Thymus (tissue), 11 donors: ENCODE measurements around the gene HOOK2. TPM values are rescaled to one million over a fixed set of nuclear protein-coding genes. Genes with fewer than 3 reads are reported as not detected.

Experiments used
- DNase-seq, 9 donors: peaks; one replicate each; pipeline ENCODE4 v3.0.0-alpha.2; 2013; ENCODE audit warnings: low spot score in 9 of 9, low read depth in 6 of 9, missing footprints in 1 of 9
- H3K27ac ChIP-seq, 2 donors: one replicate each; pipeline ENCODE4 v1.5.1; 2013; ENCODE audit warnings: control low read depth in 1 of 2, low read depth in 1 of 2, low read length in 1 of 2, mild to moderate bottlenecking in 1 of 2, moderate library complexity in 1 of 2
- H3K27me3 ChIP-seq, 2 donors: one replicate each; pipeline ENCODE4 v1.5.1; 2013; ENCODE audit warnings: low read length in 1 of 2; ENCODE audit not compliant: control insufficient read depth in 2 of 2, insufficient read depth in 1 of 2
- H3K36me3 ChIP-seq, 2 donors: one replicate each; pipeline ENCODE4 v1.5.1; 2013; ENCODE audit warnings: low read length in 1 of 2, mild to moderate bottlenecking in 1 of 2, moderate library complexity in 1 of 2; ENCODE audit not compliant: control insufficient read depth in 2 of 2, insufficient read depth in 2 of 2
- H3K4me1 ChIP-seq, 2 donors: one replicate each; pipeline ENCODE4 v1.5.1; 2013; ENCODE audit warnings: low read length in 2 of 2; ENCODE audit not compliant: control insufficient read depth in 2 of 2, insufficient read depth in 2 of 2
- H3K4me3 ChIP-seq, 2 donors: one replicate each; pipeline ENCODE4 v1.5.1; 2013; ENCODE audit warnings: low read length in 2 of 2, control low read depth in 1 of 2, mild to moderate bottlenecking in 1 of 2
- H3K9me3 ChIP-seq, 2 donors: one replicate each; pipeline ENCODE4 v1.5.1; 2013; ENCODE audit warnings: low read length in 1 of 2, mild to moderate bottlenecking in 1 of 2; ENCODE audit not compliant: control insufficient read depth in 2 of 2, insufficient read depth in 1 of 2
- WGBS: extraction: QIAGEN DNeasy Blood & Tissue Kit; methylation state at CpG from one replicate; pipeline ENCODE4 v1.1.7; 2013; 5-methylcytosine and 5-hydroxymethylcytosine counted together
- polyA plus RNA-seq: library from polyadenylated mRNA; stranded (reverse); fragments of 200-250 nt; gene quantifications from one replicate; pipeline ENCODE4 v1.2.3, GENCODE V29; 2013
- total RNA-seq: library from RNA; stranded (reverse); fragments of 120-200 nt; gene quantifications from one replicate; pipeline ENCODE4 v1.2.4, GENCODE V29; 2013
- donor health status: healthy.

The HOOK2 gene
- total and polyA plus RNA-seq, 2 donors, result 8.7 to 36.4 TPM

DNA sequence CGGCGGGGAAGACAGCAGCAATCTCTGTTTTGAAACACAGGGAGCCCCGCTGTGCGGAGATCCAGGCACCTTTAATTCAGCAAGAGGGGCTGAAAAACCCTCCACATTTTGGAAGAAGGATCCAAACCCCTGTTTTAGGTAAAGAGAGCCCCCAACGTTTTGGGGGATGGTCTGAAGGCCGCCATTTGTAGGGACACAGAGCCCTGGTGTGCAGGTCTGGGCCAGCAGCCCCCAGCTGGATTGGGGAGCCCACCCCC lies 3.5 kb upstream of the HOOK2 start:
- H3K27ac ChIP-seq, result peak overlapping the region; percentile 90 to 92
- H3K9me3 ChIP-seq, result no peaks in the 10 kb centered on the region
- WGBS, result 74% methylated on average over 6 of the region's 6 CpGs
- DNase-seq, result no peak
- peak overlapping the region in 1 of 2 donors; percentile 73 for H3K4me3 ChIP-seq
- no peaks in the 10 kb centered on the region for H3K36me3 ChIP-seq
- peaks cover 19 to 66% of the 10 kb centered on the region in 2 donors for H3K4me1 ChIP-seq
- H3K27me3 ChIP-seq, result no peaks in the 10 kb centered on the region

DNA sequence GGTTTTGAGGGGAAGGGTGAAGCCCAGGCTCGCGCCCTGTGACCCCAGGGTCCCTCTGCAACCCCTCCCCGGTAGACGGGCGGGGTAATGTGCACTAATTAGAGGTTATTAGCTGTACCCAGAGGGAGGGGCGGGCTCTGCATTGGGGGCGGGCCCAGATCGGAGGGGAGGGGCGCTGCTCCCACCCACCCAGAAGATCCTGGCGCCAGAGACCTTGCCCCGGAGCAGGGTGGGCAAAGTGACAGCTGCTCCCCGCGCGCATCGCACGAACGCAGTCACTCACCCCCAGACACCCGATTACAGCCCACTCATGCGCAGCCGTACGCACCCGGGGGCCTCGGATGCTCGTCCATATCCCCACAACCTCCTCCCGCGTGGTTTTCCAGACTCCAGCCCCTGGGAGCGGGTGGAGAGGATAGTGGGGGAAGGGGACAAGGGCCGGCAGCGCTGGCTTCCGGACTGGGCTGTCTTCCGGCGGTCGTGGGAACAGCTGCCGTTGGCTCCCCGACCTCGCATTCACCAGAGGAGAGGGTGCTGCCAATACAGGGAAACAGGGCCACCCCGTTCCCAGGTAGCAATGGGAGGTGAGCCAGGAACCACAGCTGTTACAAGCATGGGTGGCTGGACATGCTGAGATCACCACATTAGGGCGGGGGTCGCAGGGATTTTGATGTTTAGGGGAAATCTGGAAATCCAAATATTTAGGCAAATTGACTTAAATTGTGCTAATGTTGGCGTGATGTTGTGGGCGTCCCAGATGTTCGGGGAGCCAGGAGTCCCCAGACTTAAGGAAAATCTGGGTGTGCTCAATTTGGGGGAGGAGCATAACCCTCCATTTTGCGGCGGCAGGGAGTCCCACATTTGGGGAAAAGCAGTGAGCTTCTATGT lies 2.9 kb upstream of the HOOK2 start:
- Histone ChIP-seq H3K27ac (peak overlapping the region; percentile 90 to 92), H3K36me3 (no peaks in the 10 kb centered on the region), H3K4me3 (peak overlapping the region; percentile 73 to 74), H3K27me3 (no peaks in the 10 kb centered on the region), H3K4me1 (peaks cover 15 to 61% of the 10 kb centered on the region in 2 donors), H3K9me3 (no peaks in the 10 kb centered on the region)
- 6% methylated on average over 44 of the region's 44 CpGs for WGBS
- DNase-seq, result peak in 2 of 9 donors; percentile 46 to 62

DNA sequence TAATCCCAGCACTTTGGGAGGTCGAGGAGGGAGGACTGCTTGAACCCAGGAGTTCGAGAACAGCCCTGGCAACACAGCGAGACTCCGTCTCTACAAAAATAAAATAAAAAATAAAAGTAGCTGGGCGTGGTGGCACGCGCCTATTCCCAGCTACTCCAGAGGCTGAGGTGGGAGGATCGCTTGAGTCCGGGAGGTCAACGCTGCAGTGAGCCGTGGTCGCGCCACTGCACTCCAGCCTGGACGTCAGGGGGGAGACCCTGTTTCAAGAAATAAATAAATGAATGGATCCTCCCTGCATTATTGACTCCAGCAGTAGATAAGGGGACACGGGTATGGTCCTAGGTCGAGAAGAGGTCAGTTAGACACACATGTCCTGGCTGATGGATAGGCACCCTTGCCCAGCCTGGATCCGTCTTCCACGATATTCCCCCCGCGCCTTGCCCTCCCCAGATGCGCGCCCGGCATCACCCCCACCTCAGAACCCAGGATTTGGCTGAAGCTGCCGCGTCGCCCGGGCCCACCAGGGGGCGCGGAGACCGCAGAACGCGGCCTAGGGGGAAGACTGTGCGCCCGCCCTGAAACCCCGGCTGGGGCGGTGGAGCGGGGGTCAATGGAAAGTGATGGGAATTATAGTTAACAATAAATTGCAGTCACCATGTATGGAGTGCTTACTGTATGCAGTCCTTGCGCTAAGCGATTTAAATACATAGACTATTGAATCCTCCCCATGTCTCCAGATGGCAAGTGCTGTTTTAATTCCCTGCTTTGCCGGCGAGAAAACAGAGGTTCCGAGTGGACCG lies 2.1 kb upstream of the HOOK2 start:
- Histone ChIP-seq H3K27me3 (peaks cover 0 to 5% of the 10 kb centered on the region in 2 donors), H3K27ac (peak overlapping the region; percentile 90 to 92), H3K4me1 (peaks cover 11 to 53% of the 10 kb centered on the region in 2 donors), H3K36me3 (no peaks in the 10 kb centered on the region), H3K9me3 (no peaks in the 10 kb centered on the region), H3K4me3 (peak overlapping the region; percentile 73 to 74)
- 15% methylated on average over 43 of the region's 43 CpGs for WGBS
- peak in 5 of 9 donors; percentile 61 to 84 (median 76) for DNase-seq

DNA sequence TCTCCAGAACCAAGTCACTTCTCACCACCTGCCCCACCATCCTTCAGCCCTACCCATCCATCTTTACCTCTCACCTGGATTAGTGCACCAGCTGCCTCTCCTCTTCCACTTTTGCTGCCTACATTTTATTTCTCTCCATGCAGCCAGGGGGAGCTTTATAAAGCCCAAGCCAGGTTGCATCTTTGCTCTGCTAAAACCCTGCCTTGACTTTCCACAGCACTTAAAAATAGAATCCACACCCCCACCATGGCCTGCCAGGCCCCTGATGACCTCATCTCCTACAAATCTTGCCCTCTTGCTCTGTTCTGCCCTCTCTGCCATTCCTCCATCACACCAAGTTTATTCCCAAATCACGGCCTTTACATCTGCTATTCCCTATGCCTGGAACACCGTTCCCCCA lies 1.8 kb downstream of the HOOK2 start:
- DNase-seq, result peak in 1 of 9 donors; percentile 35
- WGBS, result over 99% methylated on average over 2 of the region's 2 CpGs
- no peak overlapping the region for H3K27ac ChIP-seq
- H3K27me3 ChIP-seq, result peaks cover 0 to 15% of the 10 kb centered on the region in 2 donors
- no peaks in the 10 kb centered on the region for H3K36me3 ChIP-seq
- peaks cover 9 to 42% of the 10 kb centered on the region in 2 donors for H3K4me1 ChIP-seq
- peaks cover 0 to 4% of the 10 kb centered on the region in 2 donors for H3K9me3 ChIP-seq
- H3K4me3 ChIP-seq, result no peak overlapping the region

DNA sequence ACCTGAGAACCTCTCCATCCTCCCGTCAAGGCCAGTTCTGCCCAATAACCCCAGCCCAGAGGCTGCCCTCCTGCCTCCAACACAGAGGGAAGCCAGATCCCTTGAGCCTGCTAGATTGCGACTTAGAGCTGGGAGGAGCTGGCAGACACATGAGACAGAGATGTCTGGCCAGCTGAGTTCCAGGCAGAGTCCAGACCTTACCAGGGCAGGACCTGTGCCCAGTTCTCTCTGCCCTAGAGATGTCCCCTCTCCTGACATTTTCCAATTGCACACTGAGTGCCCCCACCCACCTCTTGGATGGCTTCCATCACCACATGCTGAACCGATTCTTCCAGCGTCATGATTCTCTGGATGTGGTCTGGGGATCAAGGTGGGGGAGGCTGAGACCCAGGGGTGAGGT lies 3.0 kb downstream of the HOOK2 start:
- Histone ChIP-seq H3K27ac (no peak overlapping the region), H3K4me1 (peaks cover 6 to 29% of the 10 kb centered on the region in 2 donors), H3K9me3 (peaks cover 0 to 4% of the 10 kb centered on the region in 2 donors), H3K36me3 (no peaks in the 10 kb centered on the region), H3K4me3 (no peak overlapping the region), H3K27me3 (peaks cover 0 to 15% of the 10 kb centered on the region in 2 donors)
- DNase-seq, result no peak
- 94% methylated on average over 4 of the region's 4 CpGs for WGBS

DNA sequence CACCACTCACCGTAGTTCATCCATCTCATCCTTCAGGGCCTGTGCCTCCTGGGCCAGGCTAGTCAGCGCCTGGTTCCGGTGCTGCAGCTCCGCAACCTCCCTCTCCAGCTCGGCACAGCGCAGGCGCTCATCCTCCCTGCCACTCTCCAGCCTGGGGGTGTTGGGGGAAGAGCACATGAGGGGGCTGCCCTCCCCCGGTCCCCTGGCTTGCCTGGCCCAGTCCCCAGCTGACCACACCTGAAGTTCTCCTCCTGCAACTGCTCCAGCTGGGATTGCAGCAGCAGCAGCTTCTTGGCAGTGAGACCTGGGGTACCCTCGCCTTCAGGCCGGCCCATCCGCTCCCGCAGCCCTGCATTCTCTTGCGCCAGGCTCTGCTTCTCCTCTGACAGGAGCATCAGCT lies 4.4 kb downstream of the HOOK2 start:
- no peak for DNase-seq
- Histone ChIP-seq H3K4me1 (peaks cover 6 to 27% of the 10 kb centered on the region in 2 donors), H3K27ac (no peak overlapping the region), H3K4me3 (no peak overlapping the region), H3K9me3 (peaks cover 0 to 4% of the 10 kb centered on the region in 2 donors), H3K36me3 (no peaks in the 10 kb centered on the region), H3K27me3 (peaks cover 0 to 20% of the 10 kb centered on the region in 2 donors)
- 98% methylated on average over 13 of the region's 13 CpGs for WGBS

DNA sequence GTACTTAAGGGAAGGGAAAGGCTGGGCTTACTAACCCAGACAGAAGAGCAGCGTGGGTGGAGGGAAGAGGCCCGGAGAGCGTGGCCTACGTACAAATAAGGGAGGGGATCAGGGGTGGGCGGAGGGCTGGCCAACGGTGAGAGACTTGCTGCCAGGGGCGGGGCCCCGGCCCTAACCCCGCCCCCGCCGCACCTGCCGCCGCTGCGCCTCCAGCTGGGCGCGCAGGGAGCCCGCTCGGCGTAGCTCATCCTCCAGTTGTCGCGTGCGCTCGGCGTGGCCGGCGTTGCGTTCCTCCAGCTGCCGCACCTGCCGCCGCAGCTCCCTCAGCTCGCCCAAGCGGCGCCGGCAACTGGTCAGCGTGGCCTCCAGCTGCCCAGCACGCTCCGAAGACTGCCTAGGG lies 5.7 kb downstream of the HOOK2 start:
- no peak overlapping the region for H3K27ac ChIP-seq
- DNase-seq, result peak in 4 of 9 donors; percentile 59 to 78 (median 72)
- H3K27me3 ChIP-seq, result peaks cover 0 to 24% of the 10 kb centered on the region in 2 donors
- peaks cover 2 to 19% of the 10 kb centered on the region in 2 donors for H3K4me1 ChIP-seq
- WGBS, result 72% methylated on average over 37 of the region's 37 CpGs
- peaks cover 0 to 4% of the 10 kb centered on the region in 2 donors for H3K9me3 ChIP-seq
- H3K4me3 ChIP-seq, result no peak overlapping the region
- no peaks in the 10 kb centered on the region for H3K36me3 ChIP-seq

DNA sequence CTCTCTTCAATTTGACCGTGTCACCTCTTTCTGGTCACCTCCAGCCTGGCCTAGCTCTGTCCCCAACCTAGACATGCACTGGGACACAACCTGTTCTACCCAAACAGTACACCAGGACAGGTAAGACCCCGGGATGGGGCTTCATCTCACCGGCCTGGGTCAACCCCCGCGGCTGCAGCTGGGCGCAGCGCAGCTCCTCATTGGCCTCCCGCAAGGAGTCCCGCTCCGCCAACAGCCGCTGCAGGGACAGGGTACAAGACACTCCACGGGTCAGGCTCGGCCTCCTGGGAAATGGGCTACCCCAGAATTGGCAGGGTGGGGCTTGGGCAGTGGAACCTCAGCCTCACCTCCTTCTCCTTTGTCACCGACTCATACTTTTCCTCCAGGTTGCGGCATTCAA lies 7.7 kb downstream of the HOOK2 start:
- WGBS, result 98% methylated on average over 15 of the region's 15 CpGs
- no peak for DNase-seq
- H3K4me1 ChIP-seq, result peaks cover 2 to 17% of the 10 kb centered on the region in 2 donors
- H3K27me3 ChIP-seq, result peaks cover 0 to 21% of the 10 kb centered on the region in 2 donors
- H3K4me3 ChIP-seq, result no peak overlapping the region
- no peaks in the 10 kb centered on the region for H3K36me3 ChIP-seq
- peaks cover 0 to 4% of the 10 kb centered on the region in 2 donors for H3K9me3 ChIP-seq
- no peak overlapping the region for H3K27ac ChIP-seq

DNA sequence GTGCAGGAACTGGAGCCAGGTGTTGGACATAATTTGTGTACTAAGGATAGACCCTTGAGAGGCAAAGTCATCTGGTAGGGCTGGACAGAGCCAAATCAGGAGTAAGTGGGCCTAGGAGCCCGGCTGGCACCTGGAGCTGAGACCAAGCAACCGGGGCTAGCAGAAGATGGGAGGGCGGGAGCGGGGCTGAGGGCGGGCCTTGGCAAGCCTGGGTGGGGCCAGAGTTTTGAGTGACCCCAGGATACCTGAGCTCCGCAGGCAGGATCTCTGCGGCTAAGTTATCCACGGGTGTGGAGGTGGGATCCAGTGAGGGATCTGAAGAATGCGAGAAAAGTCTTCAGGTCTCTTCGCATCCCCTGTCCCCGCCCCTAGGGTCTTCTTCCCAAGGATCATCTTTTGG lies 8.2 kb downstream of the HOOK2 start:
- DNase-seq, result no peak
- Histone ChIP-seq H3K36me3 (no peaks in the 10 kb centered on the region), H3K9me3 (peaks cover 0 to 4% of the 10 kb centered on the region in 2 donors), H3K4me1 (peaks cover 2 to 17% of the 10 kb centered on the region in 2 donors), H3K27me3 (peaks cover 0 to 17% of the 10 kb centered on the region in 2 donors), H3K4me3 (no peak overlapping the region), H3K27ac (no peak overlapping the region)
- 98% methylated on average over 11 of the region's 11 CpGs for whole genome bisulfite sequencing
